HepG2 (cell line): ENCODE data around the gene FAM3A. TPM values are rescaled to one million over a fixed set of nuclear protein-coding genes. Genes with fewer than 3 reads are reported as not detected.

ENCODE experiments used
- ARNT2 ChIP-seq: sonication (generic); formaldehyde crosslinking; IDR thresholded peaks from 2 replicates; pipeline ENCODE4 v1.8.0; 2022; ENCODE audit warnings: mild to moderate bottlenecking, low read depth, missing genetic modification reagents, moderate library complexity
- HMGXB4 ChIP-seq, 2 experiments: sonication (generic) in 1 of 2; formaldehyde crosslinking in 1 of 2; IDR thresholded peaks; 2 replicates each; pipeline versions ENCODE4 v1.4.0 to v1.6.1; 2018 to 2020; ENCODE audit warnings: missing genetic modification reagents in 2 of 2, borderline replicate concordance in 1 of 2, low read depth in 1 of 2, mild to moderate bottlenecking in 1 of 2, missing biosample characterization in 1 of 2
- HNF4A ChIP-seq: sonication (generic); formaldehyde crosslinking; IDR thresholded peaks from 2 replicates; pipeline ENCODE4 v1.4.0; 2020; ENCODE audit warnings: missing genetic modification reagents
- MNT ChIP-seq: fragments of 450-650 bp; IDR thresholded peaks from 2 replicates; pipeline ENCODE4 v1.6.1; 2016
- REL ChIP-seq: sonication (generic); formaldehyde crosslinking; conservative IDR thresholded peaks from 2 replicates; pipeline ENCODE4 v1.8.0; 2022; ENCODE audit warnings: mild to moderate bottlenecking, missing genetic modification reagents, moderate library complexity
- SIN3A ChIP-seq: IDR thresholded peaks from 2 replicates; pipeline ENCODE4 v1.6.1; 2011; ENCODE audit warnings: low read depth, mild to moderate bottlenecking, control low read depth, low read length, borderline replicate concordance
- SNAPC5 ChIP-seq: sonication (generic); formaldehyde crosslinking; IDR thresholded peaks from 2 replicates; pipeline ENCODE4 v1.8.1; 2023; ENCODE audit warnings: mild to moderate bottlenecking, missing genetic modification reagents, borderline replicate concordance
- SOX13 ChIP-seq, 3 experiments: fragments of 450-650 bp in 1 of 3; sonication (generic) in 1 of 3; formaldehyde crosslinking in 1 of 3; IDR thresholded peaks in 2 of 3; conservative IDR thresholded peaks in 1 of 3; 2 replicates each; pipeline versions ENCODE4 v1.5.0 to v1.6.1; 2016 to 2020; ENCODE audit warnings: antibody characterized with exemption in 1 of 3, mild to moderate bottlenecking in 1 of 3, missing compliant biosample characterization in 1 of 3, missing genetic modification reagents in 1 of 3, moderate library complexity in 1 of 3
- SP2 ChIP-seq: sonication (generic); formaldehyde crosslinking; IDR thresholded peaks from 2 replicates; pipeline ENCODE4 v1.5.1; 2020; ENCODE audit warnings: mild to moderate bottlenecking, missing genetic modification reagents
- SRY ChIP-seq: sonication (generic); formaldehyde crosslinking; IDR thresholded peaks from 2 replicates; pipeline ENCODE4 v1.8.0; 2022; ENCODE audit warnings: mild to moderate bottlenecking, missing genetic modification reagents
- ZBTB2 ChIP-seq: sonication (generic); formaldehyde crosslinking; IDR thresholded peaks from 2 replicates; pipeline ENCODE4 v1.8.0; 2022; ENCODE audit warnings: low read depth, missing genetic modification reagents
- ZBTB3 ChIP-seq: sonication (generic); formaldehyde crosslinking; IDR thresholded peaks from 2 replicates; pipeline ENCODE4 v1.4.0; 2020; ENCODE audit warnings: low read depth, mild to moderate bottlenecking, moderate library complexity, missing genetic modification reagents, borderline replicate concordance
- ZBTB38 ChIP-seq: sonication (generic); formaldehyde crosslinking; IDR thresholded peaks from 2 replicates; pipeline ENCODE4 v1.5.1; 2020; ENCODE audit warnings: mild to moderate bottlenecking, missing genetic modification reagents
- ZBTB7B ChIP-seq: sonication (generic); formaldehyde crosslinking; IDR thresholded peaks from 2 replicates; pipeline ENCODE4 v1.4.0; 2020; ENCODE audit warnings: missing genetic modification reagents
- ZMAT3 ChIP-seq: sonication (generic); formaldehyde crosslinking; conservative IDR thresholded peaks from 2 replicates; pipeline ENCODE4 v1.7.0; 2021; ENCODE audit warnings: missing genetic modification reagents
- ZNF232 ChIP-seq: sonication (generic); formaldehyde crosslinking; IDR thresholded peaks from 2 replicates; pipeline ENCODE4 v1.4.0; 2020; ENCODE audit warnings: missing genetic modification reagents, borderline replicate concordance
- ZNF280B ChIP-seq: sonication (generic); formaldehyde crosslinking; IDR thresholded peaks from 2 replicates; pipeline ENCODE4 v1.5.0; 2020; ENCODE audit warnings: missing genetic modification reagents, mild to moderate bottlenecking, borderline replicate concordance
- ZNF543 ChIP-seq: sonication (generic); formaldehyde crosslinking; IDR thresholded peaks from 2 replicates; pipeline ENCODE4 v1.4.0; 2020; ENCODE audit warnings: mild to moderate bottlenecking, missing genetic modification reagents
- ZSCAN21 ChIP-seq: sonication (generic); formaldehyde crosslinking; IDR thresholded peaks from 2 replicates; pipeline ENCODE4 v1.8.0; 2022; ENCODE audit warnings: mild to moderate bottlenecking, missing genetic modification reagents, moderate library complexity, borderline replicate concordance
- polyA plus RNA-seq, 8 experiments: library from polyadenylated mRNA; depleted of rRNA in 3 of 8; stranded (reverse) in 7 of 8; unstranded in 1 of 8; fragments of >200 nt; fragmentation: Illumina TruSeq in 4 of 8; extraction: Trizol in 4 of 8; gene quantifications; 2 replicates each; pipeline versions ENCODE4 v1.2.1 to v1.2.3, GENCODE V29; 2011 to 2016; ENCODE audit warnings: low read depth in 4 of 8, missing spikeins in 1 of 8, mixed read lengths in 1 of 8; ENCODE audit not compliant: insufficient read depth in 1 of 8
- total RNA-seq, 5 experiments: library from RNA; depleted of rRNA; stranded (reverse); fragments of >200 nt; fragmentation: Illumina TruSeq; extraction: Trizol; gene quantifications; 2 replicates each; pipeline ENCODE4 v1.2.3, GENCODE V29; 2016; ENCODE audit warnings: low read depth in 1 of 5

Gene FAM3A
- total and polyA plus RNA-seq, 2 of the 13 experiments (the other 11 are each of a cell fraction or from before 2014, with no cell fraction given) = 11.2 to 22.7 TPM

GRCh38 chrX:154478728-154479622 is 37.1 kb downstream of the FAM3A start, which contains the start of gene LAGE3 (continued):
- TF ChIP-seq REL (CRISPR knock-in tag) = 0 out of 2 replicates have a peak, but pooled peaks have one; percentile 14
- TF ChIP-seq SNAPC5 = peak; percentile 45; the same call in 1 of the 2 replicates
- TF ChIP-seq ZBTB2 (CRISPR knock-in tag) = no peak
- no peak for TF ChIP-seq ZNF543 (CRISPR knock-in tag)
- TF ChIP-seq SOX13 (IDR thresholded peaks at IDR 0.05) = no peak
- 0 out of 4 replicates have a peak, but pooled peaks of 1 of the 2 experiments have one; percentile 23 for TF ChIP-seq SOX13 (CRISPR knock-in tag; conservative IDR thresholded peaks at IDR 0.05 in 1 of 2, IDR thresholded peaks at IDR 0.05 in 1 of 2)
- 0 out of 4 replicates have a peak, but pooled peaks of 1 of the 2 experiments have one; percentile 24 for TF ChIP-seq HMGXB4 (CRISPR knock-in tag; IDR thresholded peaks at IDR 0.05; ENCODE audit: borderline replicate concordance in 1 of 2, low read depth in 1 of 2)
- TF ChIP-seq MNT = peak; percentile 6; the same call in 1 of the 2 replicates
- no peak for TF ChIP-seq ZBTB3 (CRISPR knock-in tag)
- TF ChIP-seq SIN3A = no peak
- peak; percentile 75; the same call in 1 of the 2 replicates for TF ChIP-seq ARNT2
- TF ChIP-seq SRY (CRISPR knock-in tag) = 0 out of 2 replicates have a peak, but pooled peaks have one; percentile 80
- peak; percentile 23; the same call in 1 of the 2 replicates for TF ChIP-seq ZNF280B (CRISPR knock-in tag)
- 0 out of 2 replicates have a peak, but pooled peaks have one; percentile 30 for TF ChIP-seq SP2 (CRISPR knock-in tag)
- peak; percentile 67; the same call in 1 of the 2 replicates for TF ChIP-seq ZBTB38 (CRISPR knock-in tag)
- peak; percentile 26; the same call in 1 of the 2 replicates for TF ChIP-seq ZSCAN21 (CRISPR knock-in tag)
- TF ChIP-seq HNF4A (CRISPR knock-in tag) = no peak
- no peak for TF ChIP-seq ZMAT3 (CRISPR knock-in tag)
- TF ChIP-seq ZNF232 (CRISPR knock-in tag) = 0 out of 2 replicates have a peak, but pooled peaks have one; percentile 63
- TF ChIP-seq ZBTB7B (CRISPR knock-in tag) = 0 out of 2 replicates have a peak, but pooled peaks have one; percentile 19
